ENCODE measurements around the gene KDM4B. TPM values are rescaled to one million over a fixed set of nuclear protein-coding genes. Genes with fewer than 3 reads are reported as not detected.

The KDM4B gene
- total and polyA plus RNA-seq, 4 donors, result 16.6 to 43.6 (median 28.0) TPM

DNA sequence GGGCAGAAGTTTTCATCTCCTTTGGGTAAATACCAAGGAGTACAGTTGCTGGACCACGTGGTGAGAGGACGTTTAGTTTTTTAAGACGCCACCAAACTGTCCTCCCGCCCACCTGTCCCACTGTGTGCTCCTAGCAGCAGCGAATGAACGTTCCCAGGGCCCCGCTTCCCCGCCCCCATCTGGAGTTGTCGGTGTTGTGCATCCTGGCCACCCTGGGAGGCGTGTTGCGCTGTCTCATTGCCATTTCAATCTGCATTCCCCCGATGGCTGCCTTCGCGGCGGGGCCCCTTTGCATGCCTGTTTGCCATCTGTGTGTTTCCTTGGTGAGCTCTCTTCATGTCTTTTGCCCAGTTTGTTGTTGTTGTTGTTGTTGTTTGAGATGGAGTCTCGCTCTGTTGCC, 76.1 kb downstream of the KDM4B start:
- 52% methylated on average over 14 of the region's 16 CpGs for WGBS (ENCODE audit: insufficient coverage)
- peak in 2 of 6 donors; percentile 50 to 77 for DNase-seq (ENCODE audit: low read depth in 4 of 6, low spot score in 6 of 6)
- Histone ChIP-seq H3K4me1 (ENCODE audit: control insufficient read depth, insufficient read depth, low read length) (peaks cover 65% of the 10 kb centered on the region), H3K4me3 (ENCODE audit: low read depth, low read length) (no peak overlapping the region), H3K27me3 (ENCODE audit: control insufficient read depth, insufficient read depth, low read length) (no peaks in the 10 kb centered on the region), H3K9me3 (ENCODE audit: control insufficient read depth, insufficient read depth, low read length) (no peaks in the 10 kb centered on the region), H3K27ac (ENCODE audit: low read depth, low read length) (no peak overlapping the region), H3K36me3 (ENCODE audit: control insufficient read depth, insufficient read depth, low read length) (peaks cover 81% of the 10 kb centered on the region)

DNA sequence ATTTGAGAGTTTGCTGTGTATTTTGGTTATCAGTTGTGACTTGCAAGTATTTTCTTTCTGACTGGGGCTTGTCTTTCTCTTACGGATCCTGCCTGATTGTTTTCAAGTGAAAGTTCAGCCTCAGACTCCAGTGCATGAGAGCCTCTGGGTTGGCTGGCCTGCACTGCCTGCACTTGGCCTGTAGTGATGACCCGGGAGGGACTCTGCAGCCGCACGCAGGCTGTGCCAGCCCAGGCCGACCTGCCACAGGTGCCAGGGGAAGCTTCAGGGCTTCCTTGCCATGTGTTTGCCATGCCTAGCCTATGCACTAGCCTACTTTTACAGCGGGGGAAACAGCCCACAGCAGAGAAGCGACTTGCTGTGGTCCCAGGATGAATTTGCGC, 77.0 kb downstream of the KDM4B start:
- peaks cover 70% of the 10 kb centered on the region for H3K4me1 ChIP-seq (ENCODE audit: control insufficient read depth, insufficient read depth, low read length)
- 45% methylated on average over 8 of the region's 8 CpGs for WGBS (ENCODE audit: insufficient coverage)
- no peaks in the 10 kb centered on the region for H3K9me3 ChIP-seq (ENCODE audit: control insufficient read depth, insufficient read depth, low read length)
- no peaks in the 10 kb centered on the region for H3K27me3 ChIP-seq (ENCODE audit: control insufficient read depth, insufficient read depth, low read length)
- DNase-seq (ENCODE audit: low read depth in 4 of 6, low spot score in 6 of 6), result no peak
- H3K36me3 ChIP-seq (ENCODE audit: control insufficient read depth, insufficient read depth, low read length), result peaks cover 79% of the 10 kb centered on the region
- H3K27ac ChIP-seq (ENCODE audit: low read depth, low read length), result no peak overlapping the region
- H3K4me3 ChIP-seq (ENCODE audit: low read depth, low read length), result no peak overlapping the region

DNA sequence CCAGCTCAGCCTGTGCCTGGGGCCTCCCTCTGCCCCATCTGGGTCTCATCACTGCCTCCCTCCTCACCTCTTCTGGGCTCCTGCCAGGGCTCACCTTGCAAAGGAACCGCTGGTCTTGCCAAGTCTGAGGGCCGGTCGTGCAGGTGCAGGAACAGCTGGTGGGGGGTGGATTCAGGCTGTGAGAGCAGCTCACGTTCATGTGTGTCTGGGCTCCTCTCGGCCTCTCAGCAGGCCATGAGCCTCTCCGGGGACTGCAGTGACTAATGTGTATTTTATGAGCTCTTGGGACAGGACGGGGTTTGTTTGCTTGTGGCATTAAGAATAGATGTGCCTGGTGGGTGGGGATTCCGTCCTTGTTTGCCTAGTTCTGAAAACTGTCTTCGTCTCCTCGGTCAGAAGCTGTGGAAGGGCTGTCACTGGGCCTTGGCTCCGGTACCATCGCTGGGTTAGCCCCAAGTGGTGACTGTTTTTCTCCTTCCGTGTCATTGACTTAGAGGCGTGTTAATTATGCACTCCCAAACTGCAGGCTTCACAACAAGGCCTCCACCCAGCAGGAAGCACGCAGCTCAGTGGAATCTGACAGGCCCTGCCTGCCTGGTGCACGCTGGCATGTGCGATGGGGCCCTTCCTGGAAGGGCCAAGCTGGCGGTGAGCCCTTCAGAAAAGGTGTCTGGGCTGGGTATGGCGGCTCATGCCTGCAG, 77.6 kb downstream of the KDM4B start:
- H3K4me1 ChIP-seq (ENCODE audit: control insufficient read depth, insufficient read depth, low read length), result peaks cover 69% of the 10 kb centered on the region
- H3K4me3 ChIP-seq (ENCODE audit: low read depth, low read length), result no peak overlapping the region
- H3K27ac ChIP-seq (ENCODE audit: low read depth, low read length), result peak overlapping the region; percentile 21
- H3K36me3 ChIP-seq (ENCODE audit: control insufficient read depth, insufficient read depth, low read length), result peaks cover 79% of the 10 kb centered on the region
- DNase-seq (ENCODE audit: low read depth in 4 of 6, low spot score in 6 of 6), result peak in 2 of 6 donors; percentile 56 to 84
- no peaks in the 10 kb centered on the region for H3K9me3 ChIP-seq (ENCODE audit: control insufficient read depth, insufficient read depth, low read length)
- no peaks in the 10 kb centered on the region for H3K27me3 ChIP-seq (ENCODE audit: control insufficient read depth, insufficient read depth, low read length)
- 19% methylated on average over 18 of the region's 19 CpGs for WGBS (ENCODE audit: insufficient coverage)

DNA sequence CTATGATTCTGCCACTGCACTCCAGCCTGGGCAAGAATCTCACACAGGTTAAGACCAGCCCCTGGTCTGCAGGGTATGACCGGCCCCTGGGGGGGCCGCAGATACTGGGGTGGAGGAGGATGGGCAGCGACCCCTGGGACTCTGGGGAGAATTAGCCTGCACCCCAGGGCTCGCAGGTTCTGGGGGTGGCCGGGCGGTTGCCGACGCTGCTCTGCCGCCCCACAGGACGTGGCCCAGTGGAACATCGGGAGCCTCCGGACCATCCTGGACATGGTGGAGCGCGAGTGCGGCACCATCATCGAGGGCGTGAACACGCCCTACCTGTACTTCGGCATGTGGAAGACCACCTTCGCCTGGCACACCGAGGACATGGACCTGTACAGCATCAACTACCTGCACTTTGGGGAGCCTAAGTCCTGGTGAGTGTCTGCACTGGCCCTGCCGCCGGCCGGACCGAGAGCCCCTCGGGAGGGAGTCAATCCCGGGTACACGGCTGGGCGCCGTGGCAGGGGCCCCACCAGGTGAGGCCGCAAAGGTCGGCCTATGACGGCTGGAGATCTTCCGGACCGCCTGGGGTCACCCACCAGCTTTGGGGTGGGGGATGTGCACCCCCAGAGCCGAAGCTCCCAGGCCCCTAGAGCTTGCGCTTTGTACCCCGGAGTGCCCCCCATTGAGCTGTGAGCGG, 78.5 kb downstream of the KDM4B start:
- Histone ChIP-seq H3K36me3 (ENCODE audit: control insufficient read depth, insufficient read depth, low read length) (peaks cover 78% of the 10 kb centered on the region), H3K27ac (ENCODE audit: low read depth, low read length) (no peak overlapping the region), H3K27me3 (ENCODE audit: control insufficient read depth, insufficient read depth, low read length) (no peaks in the 10 kb centered on the region), H3K4me3 (ENCODE audit: low read depth, low read length) (no peak overlapping the region), H3K4me1 (ENCODE audit: control insufficient read depth, insufficient read depth, low read length) (peaks cover 73% of the 10 kb centered on the region), H3K9me3 (ENCODE audit: control insufficient read depth, insufficient read depth, low read length) (no peaks in the 10 kb centered on the region)
- 96% methylated on average over 38 of the region's 39 CpGs for WGBS (ENCODE audit: insufficient coverage)
- DNase-seq (ENCODE audit: low read depth in 4 of 6, low spot score in 6 of 6), result no peak

DNA sequence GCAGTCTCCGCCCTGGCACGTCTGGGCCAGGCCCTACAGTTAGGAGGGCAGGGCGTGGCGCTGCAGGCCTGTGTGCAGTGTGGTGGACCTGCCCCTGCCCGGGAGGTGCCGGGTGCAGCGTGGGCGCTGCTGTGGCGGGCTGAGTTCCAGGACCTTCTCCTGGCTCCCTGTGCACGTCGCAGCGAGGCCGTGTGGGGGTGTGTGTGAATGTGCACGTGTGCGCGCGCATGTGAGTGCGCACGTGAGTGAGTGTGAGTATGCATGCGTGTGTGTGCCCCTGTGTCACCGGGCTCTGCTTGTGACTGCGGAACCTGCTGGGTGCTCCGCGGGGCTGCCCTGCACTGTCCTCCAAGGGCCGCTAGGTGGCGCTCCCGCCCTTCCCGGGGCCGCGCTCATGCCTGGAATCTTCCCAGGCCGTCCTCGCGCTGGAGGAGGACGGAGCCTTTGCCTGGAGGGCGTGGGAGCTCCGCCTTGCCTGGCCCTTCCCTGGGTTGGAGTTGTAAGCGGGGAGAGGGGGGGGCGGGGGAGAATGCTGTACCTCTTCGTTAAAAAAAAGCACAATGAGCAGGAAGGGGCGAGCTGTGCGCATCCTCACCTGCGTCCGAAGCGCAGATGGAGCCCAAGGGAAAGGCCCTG, 79.3 kb downstream of the KDM4B start:
- H3K27me3 ChIP-seq (ENCODE audit: control insufficient read depth, insufficient read depth, low read length), result no peaks in the 10 kb centered on the region
- H3K9me3 ChIP-seq (ENCODE audit: control insufficient read depth, insufficient read depth, low read length), result no peaks in the 10 kb centered on the region
- peaks cover 81% of the 10 kb centered on the region for H3K4me1 ChIP-seq (ENCODE audit: control insufficient read depth, insufficient read depth, low read length)
- H3K27ac ChIP-seq (ENCODE audit: low read depth, low read length), result peak overlapping the region; percentile 15
- H3K4me3 ChIP-seq (ENCODE audit: low read depth, low read length), result no peak overlapping the region
- peak in 3 of 6 donors; percentile 67 to 93 (median 93) for DNase-seq (ENCODE audit: low read depth in 4 of 6, low spot score in 6 of 6)
- WGBS (ENCODE audit: insufficient coverage), result 20% methylated on average over 43 of the region's 44 CpGs
- H3K36me3 ChIP-seq (ENCODE audit: control insufficient read depth, insufficient read depth, low read length), result peaks cover 78% of the 10 kb centered on the region

DNA sequence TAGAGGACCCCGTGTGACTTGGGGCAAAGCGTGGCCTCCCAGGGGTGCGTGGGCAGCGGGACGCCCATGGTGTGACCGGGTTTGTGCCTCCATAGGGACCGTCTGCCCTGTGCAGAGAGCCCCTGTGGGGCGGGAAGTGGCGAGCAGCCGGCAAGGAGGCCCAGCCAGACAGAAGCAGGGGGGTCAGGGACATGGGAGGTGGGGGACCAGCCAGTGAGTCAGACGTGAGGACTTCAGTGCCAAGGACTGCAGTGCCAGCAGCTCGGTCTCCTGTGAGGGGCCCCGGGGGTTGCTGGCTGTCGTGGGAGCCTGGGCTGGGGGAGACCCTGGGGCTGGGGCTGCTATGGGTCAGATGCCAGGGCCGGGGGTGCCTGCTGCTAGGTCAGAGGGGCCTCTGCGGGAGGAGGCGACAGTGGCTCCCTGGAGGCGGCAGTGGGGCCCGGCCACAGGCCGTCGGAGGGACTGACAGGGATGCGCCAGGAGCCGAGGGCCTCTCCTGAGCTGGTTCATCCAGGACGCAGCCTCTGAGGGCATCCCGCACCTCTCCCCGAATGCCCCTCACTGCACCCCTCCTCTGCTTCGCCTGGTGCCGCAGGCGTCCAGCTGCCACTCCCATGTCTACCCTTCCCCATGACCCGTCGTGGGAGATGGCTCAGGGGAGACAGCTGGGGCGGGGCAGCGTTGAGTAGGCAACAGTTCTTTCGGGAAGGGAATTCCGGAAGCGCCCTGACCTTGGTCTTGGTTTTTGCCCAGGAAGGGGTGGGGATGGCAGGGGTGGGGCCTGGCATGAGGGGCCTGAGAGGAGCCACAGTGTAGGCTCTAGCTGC, 80.0 kb downstream of the KDM4B start:
- WGBS (ENCODE audit: insufficient coverage), result 57% methylated on average over 33 of the region's 36 CpGs
- peaks cover 83% of the 10 kb centered on the region for H3K36me3 ChIP-seq (ENCODE audit: control insufficient read depth, insufficient read depth, low read length)
- peaks cover 88% of the 10 kb centered on the region for H3K4me1 ChIP-seq (ENCODE audit: control insufficient read depth, insufficient read depth, low read length)
- no peaks in the 10 kb centered on the region for H3K27me3 ChIP-seq (ENCODE audit: control insufficient read depth, insufficient read depth, low read length)
- no peaks in the 10 kb centered on the region for H3K9me3 ChIP-seq (ENCODE audit: control insufficient read depth, insufficient read depth, low read length)
- peak in 2 of 6 donors; percentile 71 to 80 for DNase-seq (ENCODE audit: low read depth in 4 of 6, low spot score in 6 of 6)
- no peak overlapping the region for H3K4me3 ChIP-seq (ENCODE audit: low read depth, low read length)
- H3K27ac ChIP-seq (ENCODE audit: low read depth, low read length), result peak overlapping the region; percentile 15

DNA sequence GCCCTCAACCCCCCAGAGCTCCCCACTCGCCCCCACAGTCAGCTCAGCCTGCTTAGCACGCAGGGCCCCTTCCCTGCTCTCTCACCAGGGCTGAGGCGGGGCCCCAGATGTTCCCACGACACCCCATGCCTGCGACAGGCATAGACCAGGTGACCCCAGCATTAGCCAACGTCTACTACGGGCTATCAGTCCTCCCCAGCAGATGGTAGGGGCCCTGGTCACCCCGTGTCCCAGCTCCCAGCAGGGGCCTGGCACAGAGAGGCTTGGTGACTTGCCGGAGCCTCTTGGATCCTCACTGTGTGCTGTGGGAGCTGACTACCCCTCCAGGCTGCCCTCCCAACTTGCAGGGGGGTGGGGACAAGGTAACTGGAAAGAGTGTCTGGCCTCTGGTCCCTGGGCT, 80.6 kb downstream of the KDM4B start:
- Histone ChIP-seq H3K27me3 (ENCODE audit: control insufficient read depth, insufficient read depth, low read length) (no peaks in the 10 kb centered on the region), H3K4me1 (ENCODE audit: control insufficient read depth, insufficient read depth, low read length) (peaks cover 92% of the 10 kb centered on the region), H3K9me3 (ENCODE audit: control insufficient read depth, insufficient read depth, low read length) (no peaks in the 10 kb centered on the region), H3K4me3 (ENCODE audit: low read depth, low read length) (no peak overlapping the region), H3K36me3 (ENCODE audit: control insufficient read depth, insufficient read depth, low read length) (peaks cover 85% of the 10 kb centered on the region), H3K27ac (ENCODE audit: low read depth, low read length) (peak overlapping the region; percentile 12)
- DNase-seq (ENCODE audit: low read depth in 4 of 6, low spot score in 6 of 6), result no peak
- 65% methylated on average over 8 of the region's 9 CpGs for WGBS (ENCODE audit: insufficient coverage)

DNA sequence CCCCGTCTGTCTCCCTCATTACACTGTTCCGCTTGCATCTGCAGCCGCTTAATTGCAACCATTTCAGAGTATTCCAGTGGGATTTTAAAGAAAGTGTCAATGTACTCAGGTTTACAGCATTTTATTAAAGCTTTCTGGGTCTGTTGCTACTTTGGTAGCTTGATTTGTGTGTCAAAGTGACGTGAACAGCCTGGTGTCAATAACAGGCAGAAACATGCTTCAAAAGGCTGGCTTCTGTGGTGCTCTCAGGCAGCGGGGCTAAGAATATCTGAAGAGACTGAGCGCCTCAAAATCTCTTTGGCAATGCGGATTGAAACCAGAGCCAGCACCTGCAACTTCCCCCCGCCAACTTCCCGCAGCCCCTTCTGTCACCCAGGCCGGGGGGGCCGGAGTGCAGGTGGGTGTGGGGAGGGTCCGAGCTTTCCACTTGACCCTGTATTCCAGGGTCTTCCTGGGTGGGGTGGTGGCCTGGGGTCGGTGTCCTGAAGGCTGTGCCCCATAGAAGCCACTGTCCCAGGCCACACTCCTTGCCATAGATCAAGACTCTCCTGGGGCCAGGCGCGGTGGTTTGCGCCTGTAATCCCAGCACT, 81.2 kb downstream of the KDM4B start:
- Histone ChIP-seq H3K36me3 (ENCODE audit: control insufficient read depth, insufficient read depth, low read length) (peaks cover 87% of the 10 kb centered on the region), H3K9me3 (ENCODE audit: control insufficient read depth, insufficient read depth, low read length) (no peaks in the 10 kb centered on the region), H3K27me3 (ENCODE audit: control insufficient read depth, insufficient read depth, low read length) (no peaks in the 10 kb centered on the region), H3K4me1 (ENCODE audit: control insufficient read depth, insufficient read depth, low read length) (peaks cover 92% of the 10 kb centered on the region), H3K27ac (ENCODE audit: low read depth, low read length) (no peak overlapping the region), H3K4me3 (ENCODE audit: low read depth, low read length) (no peak overlapping the region)
- DNase-seq (ENCODE audit: low read depth in 4 of 6, low spot score in 6 of 6), result peak in 2 of 6 donors; percentile 86 to 87
- WGBS (ENCODE audit: insufficient coverage), result 74% methylated on average over 6 of the region's 16 CpGs

DNA sequence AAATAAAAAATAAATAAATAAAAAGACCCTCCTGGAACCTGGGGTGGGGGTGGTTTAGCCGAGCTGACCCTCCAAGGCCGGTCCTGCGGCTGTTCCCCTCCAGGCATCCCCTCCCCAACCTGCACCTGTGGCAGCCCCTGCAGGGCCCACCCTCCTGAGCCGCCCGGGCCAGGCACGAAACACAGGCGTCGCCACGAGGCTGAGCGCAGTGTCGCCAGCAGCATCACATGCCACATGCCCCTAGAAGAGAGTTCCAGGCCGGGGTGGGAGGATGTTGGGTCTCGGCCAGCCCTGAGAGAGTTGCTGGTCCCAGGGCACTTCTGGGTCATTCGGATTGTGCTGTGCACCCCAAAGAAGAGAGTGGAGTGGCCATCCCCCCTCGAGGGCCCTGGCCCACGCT, 82.0 kb downstream of the KDM4B start:
- Histone ChIP-seq H3K27me3 (ENCODE audit: control insufficient read depth, insufficient read depth, low read length) (no peaks in the 10 kb centered on the region), H3K4me3 (ENCODE audit: low read depth, low read length) (no peak overlapping the region), H3K9me3 (ENCODE audit: control insufficient read depth, insufficient read depth, low read length) (no peaks in the 10 kb centered on the region), H3K36me3 (ENCODE audit: control insufficient read depth, insufficient read depth, low read length) (peaks cover 90% of the 10 kb centered on the region), H3K27ac (ENCODE audit: low read depth, low read length) (no peak overlapping the region), H3K4me1 (ENCODE audit: control insufficient read depth, insufficient read depth, low read length) (peaks cover 90% of the 10 kb centered on the region)
- DNase-seq (ENCODE audit: low read depth in 4 of 6, low spot score in 6 of 6), result no peak
- 92% methylated on average over 4 of the region's 16 CpGs for WGBS (ENCODE audit: insufficient coverage)
